Nephron progenitor cell (in vitro differentiated cells): ENCODE results near the gene LARGE1.

Experiments used
- DNase-seq: peaks from one replicate; pipeline ENCODE4 v3.0.0; 2021
- H3K27ac Mint-ChIP-seq: 2 replicates; pipeline ENCODE4 v1.8.0; 2021; ENCODE audit warnings: mild to moderate bottlenecking, moderate library complexity, mixed read lengths
- H3K27me3 Mint-ChIP-seq: 2 replicates; pipeline ENCODE4 v1.8.0; 2021; ENCODE audit warnings: mild to moderate bottlenecking, low read depth, mixed read lengths; ENCODE audit not compliant: poor library complexity
- H3K36me3 Mint-ChIP-seq: 2 replicates; pipeline ENCODE4 v1.8.0; 2021; ENCODE audit warnings: low read depth, mixed read lengths
- H3K4me1 Mint-ChIP-seq: 2 replicates; pipeline ENCODE4 v1.8.0; 2021; ENCODE audit warnings: mixed read lengths
- H3K4me3 Mint-ChIP-seq: 2 replicates; pipeline ENCODE4 v1.8.0; 2021; ENCODE audit warnings: mild to moderate bottlenecking, moderate library complexity, mixed read lengths
- H3K9me3 Mint-ChIP-seq: 2 replicates; pipeline ENCODE4 v1.8.0; 2021; ENCODE audit warnings: mild to moderate bottlenecking, moderate library complexity, mixed read lengths
- TF ChIP-seq, protein P1 (sequence below): fragments of 200-600 bp; sonication (generic); IDR thresholded peaks from 2 replicates; pipeline ENCODE4 v1.5.0; 2021; ENCODE audit warnings: antibody characterized with exemption

LARGE1 gene

GRCh38 chr22:33787645-33788456 is 132.4 kb downstream of the LARGE1 start:
- Mint-ChIP-seq H3K9me3 (peaks cover 52% of the 10 kb centered on the region), H3K36me3 (peaks cover 45% of the 10 kb centered on the region), H3K27me3 (no peaks in the 10 kb centered on the region), H3K4me3 (no peak overlapping the region), H3K4me1 (peaks cover 14% of the 10 kb centered on the region), H3K27ac (no peak overlapping the region)
- TF ChIP-seq, protein P1, sequence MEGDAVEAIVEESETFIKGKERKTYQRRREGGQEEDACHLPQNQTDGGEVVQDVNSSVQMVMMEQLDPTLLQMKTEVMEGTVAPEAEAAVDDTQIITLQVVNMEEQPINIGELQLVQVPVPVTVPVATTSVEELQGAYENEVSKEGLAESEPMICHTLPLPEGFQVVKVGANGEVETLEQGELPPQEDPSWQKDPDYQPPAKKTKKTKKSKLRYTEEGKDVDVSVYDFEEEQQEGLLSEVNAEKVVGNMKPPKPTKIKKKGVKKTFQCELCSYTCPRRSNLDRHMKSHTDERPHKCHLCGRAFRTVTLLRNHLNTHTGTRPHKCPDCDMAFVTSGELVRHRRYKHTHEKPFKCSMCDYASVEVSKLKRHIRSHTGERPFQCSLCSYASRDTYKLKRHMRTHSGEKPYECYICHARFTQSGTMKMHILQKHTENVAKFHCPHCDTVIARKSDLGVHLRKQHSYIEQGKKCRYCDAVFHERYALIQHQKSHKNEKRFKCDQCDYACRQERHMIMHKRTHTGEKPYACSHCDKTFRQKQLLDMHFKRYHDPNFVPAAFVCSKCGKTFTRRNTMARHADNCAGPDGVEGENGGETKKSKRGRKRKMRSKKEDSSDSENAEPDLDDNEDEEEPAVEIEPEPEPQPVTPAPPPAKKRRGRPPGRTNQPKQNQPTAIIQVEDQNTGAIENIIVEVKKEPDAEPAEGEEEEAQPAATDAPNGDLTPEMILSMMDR = no peak
- no peak for DNase-seq

- TF ChIP-seq, protein P1 = no peak
- no peak overlapping the region for H3K27ac Mint-ChIP-seq
- H3K27me3 Mint-ChIP-seq = no peaks in the 10 kb centered on the region
- H3K36me3 Mint-ChIP-seq = peaks cover 38% of the 10 kb centered on the region
- H3K4me3 Mint-ChIP-seq = no peak overlapping the region
- no peak for DNase-seq
- peaks cover 6% of the 10 kb centered on the region for H3K4me1 Mint-ChIP-seq
- H3K9me3 Mint-ChIP-seq = peaks cover 39% of the 10 kb centered on the region
Measured at GRCh38 chr22:33786149-33786548, 134.1 kb downstream of the LARGE1 start.

GRCh38 chr22:33785283-33785968 is 134.8 kb downstream of the LARGE1 start:
- Mint-ChIP-seq H3K9me3 (peaks cover 31% of the 10 kb centered on the region), H3K4me3 (no peak overlapping the region), H3K4me1 (peaks cover 11% of the 10 kb centered on the region)

DNA sequence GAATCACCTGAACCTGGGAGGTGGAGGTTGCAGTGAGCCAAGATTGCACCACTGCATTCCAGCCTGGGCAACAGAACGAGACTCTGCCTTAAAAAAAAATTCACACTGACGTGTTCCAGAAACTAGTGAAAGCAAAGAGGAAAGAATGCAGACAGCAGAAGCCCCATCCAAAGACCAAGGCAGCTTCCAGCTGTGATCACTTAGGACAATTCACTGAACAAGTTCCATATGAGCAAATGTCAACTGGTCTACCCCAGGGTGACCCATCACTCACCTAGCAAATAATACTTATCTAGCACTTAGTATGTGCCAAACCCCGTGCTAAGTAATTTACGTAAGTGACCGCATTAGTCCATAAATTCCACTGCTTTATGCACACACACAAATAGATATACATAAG is 138.9 kb downstream of the LARGE1 start:
- TF ChIP-seq, protein P1 = no peak
- Mint-ChIP-seq H3K9me3 (no peaks in the 10 kb centered on the region), H3K4me3 (no peak overlapping the region), H3K27me3 (no peaks in the 10 kb centered on the region), H3K36me3 (no peaks in the 10 kb centered on the region), H3K4me1 (peaks cover 33% of the 10 kb centered on the region), H3K27ac (no peak overlapping the region)
- DNase-seq = no peak

More at GRCh38 chr22:33785283-33785968, 134.8 kb downstream of the LARGE1 start:
- H3K27me3 Mint-ChIP-seq = no peaks in the 10 kb centered on the region
- TF ChIP-seq, protein P1 = no peak
- H3K36me3 Mint-ChIP-seq = peaks cover 31% of the 10 kb centered on the region
- H3K27ac Mint-ChIP-seq = no peak overlapping the region
- no peak for DNase-seq

DNA sequence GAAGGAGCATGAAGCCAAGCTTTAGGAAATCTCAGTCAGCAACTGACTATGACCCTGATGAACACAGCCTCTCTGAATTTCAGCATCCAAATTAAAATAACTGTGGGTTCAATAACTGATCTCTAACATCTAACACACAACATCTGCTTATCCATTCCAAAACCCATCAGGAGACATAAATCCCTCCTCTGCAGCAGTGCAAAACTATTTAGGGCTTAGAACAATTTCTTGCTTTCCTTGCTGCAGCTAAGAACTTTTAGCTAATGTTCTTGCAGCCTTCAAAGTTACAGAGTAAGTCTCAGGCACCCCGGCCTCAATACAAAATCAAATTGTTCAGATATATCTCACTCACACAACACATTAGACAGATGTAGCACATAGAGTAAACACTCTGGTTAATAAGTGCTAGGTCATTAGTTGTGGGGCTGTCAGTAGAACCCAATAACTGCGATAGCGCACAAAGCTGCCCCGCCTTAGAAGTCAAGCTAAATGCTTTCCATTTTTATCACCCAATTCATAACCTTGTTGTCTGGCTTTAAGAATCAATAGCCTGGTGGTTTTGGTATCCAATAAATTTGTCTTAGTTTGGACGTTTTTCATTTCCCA is 139.6 kb downstream of the LARGE1 start:
- no peak overlapping the region for H3K27ac Mint-ChIP-seq
- TF ChIP-seq, protein P1 = no peak
- no peak for DNase-seq
- no peaks in the 10 kb centered on the region for H3K9me3 Mint-ChIP-seq
- no peak overlapping the region for H3K4me3 Mint-ChIP-seq
- H3K4me1 Mint-ChIP-seq = peaks cover 32% of the 10 kb centered on the region
- no peaks in the 10 kb centered on the region for H3K36me3 Mint-ChIP-seq
- no peaks in the 10 kb centered on the region for H3K27me3 Mint-ChIP-seq
